NCI-H2107 (cell line): ENCODE data around the gene ASTN1.

Experiments used
- DNase-seq: peaks from one replicate; lab custom pipeline; 2025; lab: John Stamatoyannopoulos, UW

ASTN1 gene

DNA sequence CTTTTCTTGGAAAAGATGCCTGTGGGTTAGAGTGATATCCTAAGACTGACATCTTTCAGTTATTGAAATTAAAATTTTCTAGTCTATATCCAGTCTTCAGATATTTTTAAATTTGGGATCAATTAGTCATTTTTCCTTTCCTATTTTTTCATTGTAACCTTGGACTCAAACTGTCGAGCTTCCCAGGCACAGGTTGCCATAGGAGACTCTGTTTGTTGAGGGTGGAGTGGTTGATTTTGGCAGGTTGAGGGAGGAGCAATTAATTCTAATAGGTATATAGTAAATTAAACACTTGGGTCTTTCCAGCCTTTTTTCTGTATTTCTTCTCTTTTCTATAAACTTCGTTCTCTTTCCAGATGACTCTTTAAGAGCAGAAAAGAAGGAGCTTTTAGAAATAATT, 326.8 kb downstream of the ASTN1 start:
- no peak for DNase-seq

DNA sequence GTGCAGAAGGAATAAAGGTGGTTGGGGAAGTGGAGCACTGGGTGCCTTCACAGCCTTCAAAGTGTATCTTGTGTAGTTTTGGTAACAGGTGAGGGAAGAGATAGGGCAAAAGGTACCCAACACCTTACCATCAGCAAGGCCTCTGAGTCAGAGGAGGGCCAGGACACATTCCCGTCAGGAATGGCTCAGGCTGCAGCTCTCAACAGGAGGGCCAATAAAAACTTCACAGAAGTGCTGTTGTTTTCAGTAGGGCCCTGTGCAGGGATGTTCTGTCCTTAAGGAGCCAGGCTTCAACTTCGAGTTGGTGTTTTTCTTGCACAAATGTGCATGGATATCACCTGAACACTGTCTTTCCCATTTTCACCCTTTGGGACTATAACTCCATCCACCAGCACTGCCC, 333.4 kb downstream of the ASTN1 start:
- DNase-seq, result no peak

DNA sequence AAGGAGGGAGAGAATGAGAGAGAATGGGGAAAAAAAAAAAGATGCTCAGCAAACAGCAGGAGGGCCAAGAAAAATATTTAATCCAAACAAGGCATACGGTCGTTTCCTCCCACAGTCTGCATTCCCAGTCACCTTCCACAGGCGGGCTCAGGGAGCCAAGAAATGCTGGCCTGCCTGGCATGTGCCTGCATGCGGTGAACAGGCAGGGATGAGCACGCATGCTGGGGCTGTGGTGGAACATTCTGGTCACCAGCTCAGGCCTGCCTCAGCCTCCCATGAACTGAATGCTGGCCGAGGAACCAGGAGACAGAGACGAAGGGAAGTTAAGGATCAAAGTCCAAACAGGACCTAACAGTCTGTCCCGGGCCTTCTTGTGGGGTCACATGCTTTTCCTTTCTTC, 335.3 kb downstream of the ASTN1 start:
- DNase-seq, result no peak

DNA sequence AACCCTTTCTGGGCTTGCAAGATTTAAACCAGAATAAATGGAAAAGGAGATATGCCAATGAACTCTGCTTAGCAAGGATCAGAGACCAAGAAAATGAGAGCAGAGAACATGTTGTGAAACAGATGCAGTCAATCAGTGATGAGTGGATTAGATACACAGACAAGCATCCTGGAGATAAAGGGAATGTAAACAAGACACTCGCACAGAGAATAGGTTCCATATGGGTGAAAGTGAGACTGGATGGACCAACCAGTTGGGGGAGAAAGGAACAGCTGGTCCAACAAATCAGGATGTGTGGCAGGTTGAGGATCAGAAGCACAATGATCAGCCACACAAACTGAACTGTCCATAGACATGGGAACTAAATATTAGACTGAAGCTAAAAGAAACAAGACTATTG, 338.2 kb downstream of the ASTN1 start:
- no peak for DNase-seq

DNA sequence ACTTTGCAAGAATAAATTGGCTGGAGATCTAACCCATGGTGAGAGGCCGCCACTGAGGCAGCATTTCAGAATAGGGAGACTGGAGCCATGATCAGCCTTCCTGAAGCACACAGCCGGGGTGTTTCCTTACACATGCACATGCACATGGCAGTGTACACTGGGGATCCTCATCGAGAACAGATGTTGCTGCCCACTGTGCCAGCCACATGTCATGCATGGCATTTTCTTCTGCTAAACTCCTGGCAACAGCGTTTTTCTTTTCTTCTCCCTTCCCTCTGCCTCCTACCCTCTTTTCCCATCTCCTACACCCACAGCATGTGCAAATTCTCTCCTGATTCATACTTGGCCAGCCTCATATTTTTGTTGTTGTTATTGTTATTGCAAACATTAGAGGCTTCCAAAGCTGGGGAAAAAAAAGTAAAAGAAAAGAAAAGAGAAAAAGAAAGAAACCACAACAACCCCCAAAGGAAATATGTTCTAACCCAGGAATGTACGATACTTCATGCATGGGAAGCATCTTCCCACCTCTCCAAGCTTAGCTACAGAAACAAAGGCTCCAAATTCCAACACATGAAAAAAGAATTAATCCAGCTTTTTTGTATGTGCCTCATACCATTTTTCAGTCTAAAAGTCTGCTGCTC, 344.0 kb downstream of the ASTN1 start:
- DNase-seq, result no peak

DNA sequence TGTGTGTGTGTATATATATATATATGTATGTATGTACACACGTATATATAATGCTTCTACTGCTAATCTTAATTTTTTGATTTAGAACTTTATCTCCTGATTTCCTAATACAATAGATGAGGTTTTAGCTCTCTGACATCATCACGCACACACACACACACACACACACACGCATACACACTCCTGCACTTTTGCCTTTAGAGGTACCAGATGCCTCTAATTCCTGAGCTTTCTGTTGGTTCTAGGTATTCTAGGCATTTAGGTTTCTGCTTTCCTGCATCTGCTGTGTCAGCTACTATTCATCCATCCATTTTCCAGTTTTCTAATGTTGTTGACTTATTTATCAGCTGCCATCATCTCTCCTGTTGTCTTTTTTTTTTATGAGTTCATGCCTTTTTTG, 348.3 kb downstream of the ASTN1 start:
- DNase-seq, result no peak

DNA sequence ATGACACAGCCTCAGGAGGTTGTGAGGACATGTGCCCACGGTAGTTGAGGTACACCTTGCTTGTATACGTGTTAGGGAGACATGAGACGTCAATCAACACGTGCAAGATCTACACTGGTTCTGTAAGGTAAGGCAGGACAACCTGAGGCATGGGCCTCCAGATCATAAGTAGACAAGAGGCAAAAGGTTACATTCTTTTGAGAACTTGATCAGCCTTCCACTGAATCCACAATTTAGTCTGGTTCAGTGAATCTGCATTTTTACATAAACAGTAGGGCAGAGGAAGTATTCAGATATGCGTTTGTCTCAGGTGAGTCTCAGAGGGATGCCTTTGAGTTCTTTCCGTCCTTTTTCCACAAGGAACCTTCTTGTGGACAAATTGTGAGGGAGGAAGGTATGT, 348.9 kb downstream of the ASTN1 start:
- no peak for DNase-seq

DNA sequence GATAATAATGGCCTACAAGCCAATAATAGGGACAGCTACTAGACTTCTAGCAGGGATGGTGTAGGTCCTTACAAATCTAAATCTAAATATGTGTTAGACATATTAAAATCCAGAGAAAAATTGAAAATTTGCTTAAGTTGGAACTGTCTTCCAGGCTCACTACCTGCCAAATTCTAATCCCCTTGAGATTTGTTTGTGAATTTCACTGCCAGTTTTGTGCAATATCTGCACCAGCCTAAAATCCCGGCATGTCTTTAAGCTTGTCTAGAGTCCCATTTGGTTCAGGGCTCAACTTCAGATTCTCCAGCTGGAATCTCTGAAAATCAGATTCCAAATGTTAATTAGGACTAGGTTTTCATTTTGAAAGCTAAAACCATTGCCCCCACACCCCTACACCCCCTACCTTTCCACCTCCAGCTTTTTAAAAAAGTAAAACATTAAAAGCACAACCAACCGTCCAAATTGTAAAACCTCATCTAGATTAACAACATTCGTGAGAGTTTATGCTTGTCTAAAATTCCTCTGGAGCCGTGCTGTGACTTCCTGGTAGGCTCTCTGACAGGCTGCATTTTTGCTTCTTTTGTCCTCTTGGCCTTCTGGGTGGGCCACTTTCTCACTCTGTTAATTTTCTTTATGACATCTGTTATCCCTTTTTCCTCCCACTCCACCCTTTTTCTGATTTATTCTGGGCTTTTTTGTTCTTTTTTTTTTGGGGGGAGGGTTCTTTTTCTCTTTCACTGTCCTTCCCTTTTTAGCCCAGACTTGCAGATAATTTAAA, 352.8 kb downstream of the ASTN1 start:
- no peak for DNase-seq

DNA sequence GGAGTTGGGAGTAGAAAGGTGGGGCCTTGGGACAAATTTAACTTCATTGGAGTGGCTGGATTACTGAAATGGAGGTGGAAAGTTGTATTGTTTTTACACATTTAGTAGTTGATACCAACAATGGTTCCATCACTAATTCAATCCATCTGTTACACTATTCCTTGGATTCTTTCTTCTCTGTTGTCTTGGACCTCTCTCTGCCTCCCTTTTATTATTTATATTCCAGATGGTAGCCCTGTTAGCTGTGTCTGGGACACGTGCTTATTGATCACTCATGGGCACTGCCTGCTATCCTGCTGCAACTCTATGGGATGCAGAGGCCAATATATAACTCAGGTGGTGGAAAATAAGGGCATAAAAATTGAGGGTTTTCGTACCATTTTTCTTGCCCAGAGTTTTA, 355.2 kb downstream of the ASTN1 start:
- no peak for DNase-seq
